SU-DHL-6 (cell line): ENCODE measurements around the gene PODXL2.
A peak's percentile ranks its signal among the peaks of the same experiment; 100 is the strongest.
"Not testable (repeated sequence)": the region's sequence is repeated elsewhere in the genome, so short reads cannot be mapped to it uniquely, and the experiment has no call there.

Experiments
- H2AFZ ChIP-seq: fragments of 200-600 bp; sonication (generic); 2 replicates; pipeline ENCODE4 v1.6.1; 2014; ENCODE audit warnings: low read depth, mild to moderate bottlenecking, moderate library complexity, mixed read lengths, antibody characterized with exemption, low read length; ENCODE audit not compliant: severe bottlenecking
- H3F3A ChIP-seq: fragments of 200-600 bp; shearing (Covaris generic); 2 replicates; pipeline ENCODE4 v1.6.0; 2016; ENCODE audit warnings: antibody characterized with exemption, mild to moderate bottlenecking; ENCODE audit not compliant: insufficient read depth
- H3K27ac ChIP-seq: fragments of 200-600 bp; sonication (generic); 2 replicates; pipeline ENCODE4 v1.5.1; 2016; ENCODE audit warnings: low read depth, mild to moderate bottlenecking, low read length, moderate library complexity, mixed read lengths
- H3K27me3 ChIP-seq: fragments of 200-600 bp; sonication (generic), shearing (Covaris generic); 2 replicates; pipeline ENCODE4 v1.6.0; 2014; ENCODE audit warnings: mild to moderate bottlenecking, low read length
- H3K36me3 ChIP-seq: fragments of 200-600 bp; sonication (generic); 2 replicates; pipeline ENCODE4 v1.6.1; 2014; ENCODE audit warnings: mild to moderate bottlenecking, low read length, mixed read lengths
- H3K4me2 ChIP-seq: fragments of 300-600, 200-600 bp; shearing (Covaris generic), sonication (generic); 2 replicates; pipeline ENCODE4 v1.6.0; 2014; ENCODE audit warnings: low read length, low read depth, mild to moderate bottlenecking; ENCODE audit not compliant: poor library complexity, severe bottlenecking
- H3K4me3 ChIP-seq: fragments of 200-600 bp; sonication (generic); 2 replicates; pipeline ENCODE4 v1.5.1; 2014; ENCODE audit warnings: antibody characterized with exemption, low read length, mild to moderate bottlenecking, mixed read lengths; ENCODE audit not compliant: insufficient read depth, poor library complexity, severe bottlenecking
- H3K79me2 ChIP-seq: fragments of 200-600 bp; sonication (generic); 2 replicates; pipeline ENCODE4 v1.6.1; 2014; ENCODE audit warnings: mild to moderate bottlenecking, low read length, moderate library complexity; ENCODE audit not compliant: insufficient read depth
- H3K9ac ChIP-seq: fragments of 200-600 bp; sonication (generic); 2 replicates; pipeline ENCODE4 v1.7.0; 2014; ENCODE audit warnings: mild to moderate bottlenecking, low read length
- H3K9me2 ChIP-seq: fragments of 200-600 bp; sonication (generic); replicated peaks from 2 replicates; pipeline ENCODE4 v1.6.1; 2014; ENCODE audit warnings: low read length; ENCODE audit not compliant: insufficient read depth
- H3K9me3 ChIP-seq: fragments of 200-600 bp; sonication (generic); 2 replicates; pipeline ENCODE4 v1.6.1; 2014; ENCODE audit warnings: low read length, mixed read lengths; ENCODE audit not compliant: insufficient read depth
- H4K20me1 ChIP-seq: fragments of 200-600 bp; sonication (generic); 2 replicates; pipeline ENCODE4 v1.6.1; 2014; ENCODE audit warnings: low read depth, mild to moderate bottlenecking, antibody characterized with exemption, low read length, moderate library complexity, mixed read lengths
- CTCF ChIP-seq: fragments of 200-600 bp; sonication (generic); IDR thresholded peaks from one replicate; pipeline ENCODE4 v1.5.1; 2017; ENCODE audit warnings: antibody characterized with exemption, mild to moderate bottlenecking, low read length, moderate library complexity; ENCODE audit not compliant: insufficient read depth, poor library complexity, severe bottlenecking
- EZH2phosphoT487 ChIP-seq: fragments of 200-600 bp; sonication (generic), shearing (Covaris generic); conservative IDR thresholded peaks from 2 replicates; pipeline ENCODE4 v1.6.1; 2018; ENCODE audit warnings: mild to moderate bottlenecking, antibody characterized with exemption, low read length, moderate library complexity, mixed read lengths

PODXL2 gene

GRCh38 chr3:127679534-127680145 is 50.7 kb downstream of the PODXL2 start:
- no peak overlapping the region for H3K9ac ChIP-seq
- H3K4me3 ChIP-seq: no peak overlapping the region
- no peaks in the 10 kb centered on the region for H3K27me3 ChIP-seq

GRCh38 chr3:127680146-127680661 is 51.2 kb downstream of the PODXL2 start:
- no peak overlapping the region for H2AFZ ChIP-seq
- H3K27me3 ChIP-seq: no peaks in the 10 kb centered on the region
- no peak overlapping the region for H3K4me2 ChIP-seq
- no peak overlapping the region for H3K27ac ChIP-seq
- no peaks in the 10 kb centered on the region for H3K9me3 ChIP-seq
- H3F3A ChIP-seq: no peaks in the 10 kb centered on the region
- no peak overlapping the region for H3K9ac ChIP-seq
- TF ChIP-seq CTCF (no peak), EZH2phosphoT487 (no peak)
- H4K20me1 ChIP-seq: no peaks in the 10 kb centered on the region
- H3K9me2 ChIP-seq: no peaks in the 10 kb centered on the region
- H3K4me3 ChIP-seq: no peak overlapping the region
- no peaks in the 10 kb centered on the region for H3K79me2 ChIP-seq
- no peaks in the 10 kb centered on the region for H3K36me3 ChIP-seq

More at GRCh38 chr3:127679534-127680145, 50.7 kb downstream of the PODXL2 start:
- Histone ChIP-seq H3K27ac (no peak overlapping the region), H3K4me2 (no peak overlapping the region), H3K36me3 (no peaks in the 10 kb centered on the region), H4K20me1 (no peaks in the 10 kb centered on the region), H3F3A (no peaks in the 10 kb centered on the region), H3K9me2 (no peaks in the 10 kb centered on the region), H3K79me2 (no peaks in the 10 kb centered on the region), H2AFZ (no peak overlapping the region), H3K9me3 (no peaks in the 10 kb centered on the region)
- no peak for TF ChIP-seq EZH2phosphoT487
- TF ChIP-seq CTCF: peak; percentile 66

- Histone ChIP-seq H2AFZ (no peak overlapping the region), H4K20me1 (no peaks in the 10 kb centered on the region), H3F3A (no peaks in the 10 kb centered on the region), H3K36me3 (no peaks in the 10 kb centered on the region), H3K27me3 (no peaks in the 10 kb centered on the region), H3K9me2 (no peaks in the 10 kb centered on the region), H3K4me2 (no peak overlapping the region), H3K9me3 (no peaks in the 10 kb centered on the region), H3K79me2 (no peaks in the 10 kb centered on the region), H3K4me3 (no peak overlapping the region), H3K27ac (no peak overlapping the region), H3K9ac (no peak overlapping the region)
- TF ChIP-seq EZH2phosphoT487 (no peak), CTCF (no peak)
Observed at GRCh38 chr3:127680798-127681221, 51.8 kb downstream of the PODXL2 start.

GRCh38 chr3:127682175-127682554 is 53.2 kb downstream of the PODXL2 start:
- not testable (repeated sequence) for H4K20me1 ChIP-seq, H3F3A ChIP-seq, H3K36me3 ChIP-seq, H3K4me2 ChIP-seq, H3K9ac ChIP-seq, H3K9me3 ChIP-seq, H3K79me2 ChIP-seq, H3K9me2 ChIP-seq, H3K27me3 ChIP-seq, H3K4me3 ChIP-seq, H3K27ac ChIP-seq, H2AFZ ChIP-seq
